Ovary (tissue), 9 donors: Measurements from ENCODE around the gene TMEM132D. TPM values are rescaled to one million over a fixed set of nuclear protein-coding genes. Genes with fewer than 3 reads are reported as not detected.
"Not testable (repeated sequence)": the region's sequence is repeated elsewhere in the genome, so short reads cannot be mapped to it uniquely, and the experiment has no call there.

Experiments
- DNase-seq, 5 donors: peaks; one replicate each; pipeline ENCODE4 v3.0.0-alpha.2; 2019 to 2020
- H3K27ac ChIP-seq, 2 donors: fragments of 200-600 bp; one replicate each; pipeline versions ENCODE4 v1.5.1 to v1.8.0; 2019 to 2022
- H3K27me3 ChIP-seq: fragments of 200-600 bp; one replicate; pipeline ENCODE4 v1.8.0; 2022
- H3K36me3 ChIP-seq: fragments of 200-600 bp; sonication (generic); one replicate; pipeline ENCODE4 v1.5.1; 2019
- H3K4me1 ChIP-seq: one replicate; pipeline ENCODE4 v1.8.1; 2013; ENCODE audit warnings: mild to moderate bottlenecking, moderate library complexity; ENCODE audit not compliant: insufficient read depth
- H3K4me3 ChIP-seq: fragments of 200-600 bp; sonication (generic); one replicate; pipeline ENCODE4 v1.5.1; 2017
- H3K9me3 ChIP-seq, 2 donors: fragments of 200-600 bp in 1 of 2; sonication (generic) in 1 of 2; one replicate each; pipeline versions ENCODE4 v1.5.1 to v1.8.1; 2013 to 2019; ENCODE audit warnings: mild to moderate bottlenecking in 1 of 2, moderate library complexity in 1 of 2
- CTCF ChIP-seq, 3 donors: fragments of 450-650 bp in 2 of 3; fragments of 200-600 bp in 1 of 3; IDR thresholded peaks; one replicate each; pipeline versions ENCODE4 v1.5.1 to v1.8.0; 2016 to 2022; ENCODE audit warnings: antibody characterized with exemption in 3 of 3, mild to moderate bottlenecking in 1 of 3
- EP300 ChIP-seq: sonication (generic); formaldehyde crosslinking; IDR thresholded peaks from one replicate; pipeline ENCODE4 v1.6.1; 2017; ENCODE audit warnings: antibody characterized with exemption
- POLR2A ChIP-seq: fragments of 450-650 bp; IDR thresholded peaks from one replicate; pipeline ENCODE4 v1.6.1; 2017; ENCODE audit warnings: antibody characterized with exemption, mild to moderate bottlenecking, moderate library complexity
- WGBS, 3 donors: extraction: QIAGEN DNeasy Blood & Tissue Kit in 1 of 3; methylation state at CpG; one replicate each; pipeline versions ENCODE4 v1.1.5 to v1.1.7; 2013 to 2017; 5-methylcytosine and 5-hydroxymethylcytosine counted together
- intact Hi-C, 4 donors: fragments of 100-400 bp; cut with DNase I; formaldehyde crosslinking; loops; one replicate each; pipeline versions ENCODE4 v1.11.0 to v1.15.1; 2022 to 2023
- polyA plus RNA-seq, 2 donors: library from polyadenylated mRNA; stranded (reverse); fragments of 200-250 nt in 1 of 2; fragments of 350-450 nt in 1 of 2; fragmentation: Illumina TruSeq in 1 of 2; extraction: RNeasy Lipid Tissue Mini Kit (QIAGEN cat#74804) in 1 of 2; gene quantifications; one replicate each; pipeline ENCODE4 v1.2.3, GENCODE V29; 2013 to 2014
- total RNA-seq, 7 donors: library from RNA; depleted of rRNA in 2 of 7; stranded (reverse); fragments of >200 nt in 2 of 7; fragmentation: NEBNext Ultra II Directional in 3 of 7; extraction: Animal tissue kit (Norgen Biotek cat#: 25700) in 3 of 7; gene quantifications; one replicate each; pipeline versions ENCODE4 v1.1.0 to v1.2.4, GENCODE V29; 2016 to 2023
- donor health status: DM: no; HTN: no; CAD: no; lungs with moderate emphysema.
- donor health status: DM: no; HTN: no; CAD: no.
- donor health status: Bipolar disorder and iron deficiency.
- donor health status: DM: yes; HTN: yes; CAD: no.
- donor health status: DM: no; HTN: no; CAD: no.
- donor health status: DM: yes; HTN: yes; CAD: no.

Gene TMEM132D
- total and polyA plus RNA-seq, 9 donors = 0.04 TPM; not detected in 8

- no peak for DNase-seq
- H3K27ac ChIP-seq = no peak overlapping the region
- no peaks in the 10 kb centered on the region for H3K27me3 ChIP-seq
- no peak for TF ChIP-seq POLR2A
- no peak for TF ChIP-seq EP300
- no peak for TF ChIP-seq CTCF (IDR thresholded peaks at IDR 0.05)
- intact Hi-C loops = no loop called here
- no peaks in the 10 kb centered on the region for H3K4me1 ChIP-seq
- WGBS, 3 donors = 74 to 76% (median 75%) methylated on average over 5 of the region's 5 CpGs
- H3K4me3 ChIP-seq = no peak overlapping the region
- H3K9me3 ChIP-seq = no peaks in the 10 kb centered on the region
- H3K36me3 ChIP-seq = no peaks in the 10 kb centered on the region
Measured at GRCh38 chr12:129549656-129550055, 354.2 kb downstream of the TMEM132D start.

GRCh38 chr12:129549020-129549419 lies 354.8 kb downstream of the TMEM132D start:
- H3K36me3 ChIP-seq, H3K27ac ChIP-seq, H3K4me3 ChIP-seq, intact Hi-C loops, H3K9me3 ChIP-seq, DNase-seq, H3K27me3 ChIP-seq, H3K4me1 ChIP-seq: not testable (repeated sequence)
- 47 to 59% (median 49%) methylated on average over 2 of the region's 2 CpGs for WGBS, 3 donors

GRCh38 chr12:129544716-129545115 lies 359.1 kb downstream of the TMEM132D start:
- no peak overlapping the region for H3K4me3 ChIP-seq
- intact Hi-C loops = no loop called here
- H3K27me3 ChIP-seq = no peaks in the 10 kb centered on the region
- no peaks in the 10 kb centered on the region for H3K9me3 ChIP-seq
- no peak for DNase-seq
- no peak overlapping the region for H3K27ac ChIP-seq
- H3K36me3 ChIP-seq = no peaks in the 10 kb centered on the region
- no peaks in the 10 kb centered on the region for H3K4me1 ChIP-seq
- no peak for TF ChIP-seq CTCF (IDR thresholded peaks at IDR 0.05)
- 82 to 89% (median 83%) methylated on average over 6 of the region's 6 CpGs for WGBS, 3 donors

- H3K27ac ChIP-seq = no peak overlapping the region
- intact Hi-C loops = no loop called here
- WGBS, 3 donors = 71 to 82% (median 80%) methylated on average over 5 of the region's 5 CpGs
Measured at GRCh38 chr12:129540954-129541353, 362.9 kb downstream of the TMEM132D start.

GRCh38 chr12:129540249-129540648 lies 363.6 kb downstream of the TMEM132D start:
- Histone ChIP-seq H3K27me3 (no peaks in the 10 kb centered on the region), H3K27ac (no peak overlapping the region), H3K4me3 (no peak overlapping the region), H3K4me1 (no peaks in the 10 kb centered on the region), H3K9me3 (no peaks in the 10 kb centered on the region), H3K36me3 (no peaks in the 10 kb centered on the region)
- no peak for DNase-seq
- intact Hi-C loops = no loop called here
- 52 to 76% (median 64%) methylated on average over 3 of the region's 3 CpGs for WGBS, 3 donors
- TF ChIP-seq EP300 = no peak
- no peak for TF ChIP-seq POLR2A
- no peak for TF ChIP-seq CTCF (IDR thresholded peaks at IDR 0.05)

More at GRCh38 chr12:129540954-129541353, 362.9 kb downstream of the TMEM132D start:
- H3K4me1 ChIP-seq = no peaks in the 10 kb centered on the region
- no peak overlapping the region for H3K4me3 ChIP-seq
- H3K9me3 ChIP-seq = no peaks in the 10 kb centered on the region
- no peak for DNase-seq
- H3K27me3 ChIP-seq = no peaks in the 10 kb centered on the region
- no peak for TF ChIP-seq CTCF (IDR thresholded peaks at IDR 0.05)
- no peak for TF ChIP-seq EP300
- TF ChIP-seq POLR2A = no peak
- H3K36me3 ChIP-seq = no peaks in the 10 kb centered on the region

- H3K4me3 ChIP-seq, H3K36me3 ChIP-seq, H3K27me3 ChIP-seq, intact Hi-C loops, H3K4me1 ChIP-seq, H3K27ac ChIP-seq, H3K9me3 ChIP-seq: not testable (repeated sequence)
- peak in 1 of 5 donors; percentile 18 for DNase-seq
- WGBS, 3 donors = 90 to 93% (median 91%) methylated on average over 15 of the region's 15 CpGs
Measured at GRCh38 chr12:129538724-129539335, 365.0 kb downstream of the TMEM132D start.
